Mucosa of rectum (tissue), 2 donors: Measurements from ENCODE around the gene PRDM5.

Experiments
- H3K27ac ChIP-seq, 2 donors: one replicate each; pipeline ENCODE4 v1.7.0; 2013; ENCODE audit warnings: inconsistent platforms in 2 of 2, low read depth in 2 of 2, low read length in 2 of 2
- H3K27me3 ChIP-seq, 2 donors: one replicate each; pipeline ENCODE4 v1.7.0; 2013; ENCODE audit warnings: low read length in 2 of 2; ENCODE audit not compliant: control insufficient read depth in 2 of 2, insufficient read depth in 2 of 2
- H3K36me3 ChIP-seq, 2 donors: one replicate each; pipeline ENCODE4 v1.7.0; 2013; ENCODE audit warnings: low read length in 2 of 2; ENCODE audit not compliant: control insufficient read depth in 2 of 2, insufficient read depth in 2 of 2
- H3K4me1 ChIP-seq, 2 donors: one replicate each; pipeline ENCODE4 v1.7.0; 2013; ENCODE audit warnings: low read length in 2 of 2, mild to moderate bottlenecking in 1 of 2; ENCODE audit not compliant: control insufficient read depth in 2 of 2, insufficient read depth in 2 of 2
- H3K4me3 ChIP-seq, 2 donors: one replicate each; pipeline ENCODE4 v1.7.0; 2013; ENCODE audit warnings: low read length in 2 of 2
- H3K9ac ChIP-seq, 2 donors: one replicate each; pipeline ENCODE4 v1.7.0; 2013; ENCODE audit warnings: low read length in 2 of 2, low read depth in 1 of 2, mild to moderate bottlenecking in 1 of 2
- H3K9me3 ChIP-seq, 2 donors: one replicate each; pipeline ENCODE4 v1.7.0; 2013; ENCODE audit warnings: low read length in 2 of 2; ENCODE audit not compliant: control insufficient read depth in 2 of 2
- donor health status: healthy.
- donor health status: Normal muscosa, but diverticular disease.

The PRDM5 gene

GRCh38 chr4:120843849-120844527 is 78.5 kb downstream of the PRDM5 start:
- H3K4me1 ChIP-seq = peaks cover 0 to 5% of the 10 kb centered on the region in 2 donors
- no peak overlapping the region for H3K9ac ChIP-seq
- H3K9me3 ChIP-seq = no peaks in the 10 kb centered on the region
- H3K4me3 ChIP-seq = no peak overlapping the region
- no peak overlapping the region for H3K27ac ChIP-seq
- H3K36me3 ChIP-seq = no peaks in the 10 kb centered on the region
- no peaks in the 10 kb centered on the region for H3K27me3 ChIP-seq

GRCh38 chr4:120842031-120842430 is 80.5 kb downstream of the PRDM5 start:
- Histone ChIP-seq H3K9ac (no peak overlapping the region), H3K4me1 (peaks cover 0 to 5% of the 10 kb centered on the region in 2 donors), H3K36me3 (no peaks in the 10 kb centered on the region), H3K27me3 (no peaks in the 10 kb centered on the region), H3K9me3 (no peaks in the 10 kb centered on the region), H3K4me3 (no peak overlapping the region), H3K27ac (no peak overlapping the region)

GRCh38 chr4:120841580-120841979 is 80.9 kb downstream of the PRDM5 start:
- Histone ChIP-seq H3K4me3 (no peak overlapping the region), H3K27me3 (no peaks in the 10 kb centered on the region), H3K9me3 (no peaks in the 10 kb centered on the region), H3K9ac (no peak overlapping the region), H3K4me1 (peaks cover 0 to 5% of the 10 kb centered on the region in 2 donors), H3K27ac (no peak overlapping the region), H3K36me3 (no peaks in the 10 kb centered on the region)

- Histone ChIP-seq H3K9ac (no peak overlapping the region), H3K9me3 (no peaks in the 10 kb centered on the region), H3K27me3 (no peaks in the 10 kb centered on the region), H3K27ac (no peak overlapping the region), H3K4me3 (no peak overlapping the region), H3K36me3 (no peaks in the 10 kb centered on the region), H3K4me1 (peaks cover 0 to 5% of the 10 kb centered on the region in 2 donors)
Observed at GRCh38 chr4:120839974-120840751, 82.4 kb downstream of the PRDM5 start.

GRCh38 chr4:120839334-120839973 is 83.1 kb downstream of the PRDM5 start:
- H3K27me3 ChIP-seq = no peaks in the 10 kb centered on the region
- H3K27ac ChIP-seq = no peak overlapping the region
- no peak overlapping the region for H3K4me3 ChIP-seq
- H3K36me3 ChIP-seq = no peaks in the 10 kb centered on the region
- H3K9me3 ChIP-seq = no peaks in the 10 kb centered on the region
- peaks cover 0 to 3% of the 10 kb centered on the region in 2 donors for H3K4me1 ChIP-seq
- H3K9ac ChIP-seq = no peak overlapping the region

GRCh38 chr4:120838784-120839183 is 83.7 kb downstream of the PRDM5 start:
- Histone ChIP-seq H3K9me3 (peaks cover 3 to 4% of the 10 kb centered on the region in 2 donors), H3K27me3 (no peaks in the 10 kb centered on the region), H3K27ac (no peak overlapping the region), H3K9ac (no peak overlapping the region), H3K4me3 (no peak overlapping the region), H3K4me1 (no peaks in the 10 kb centered on the region), H3K36me3 (no peaks in the 10 kb centered on the region)

GRCh38 chr4:120837656-120838055 is 84.9 kb downstream of the PRDM5 start:
- Histone ChIP-seq H3K9me3 (peaks cover 3 to 4% of the 10 kb centered on the region in 2 donors), H3K9ac (no peak overlapping the region), H3K4me3 (no peak overlapping the region), H3K27ac (no peak overlapping the region), H3K36me3 (no peaks in the 10 kb centered on the region), H3K27me3 (no peaks in the 10 kb centered on the region), H3K4me1 (no peaks in the 10 kb centered on the region)

- Histone ChIP-seq H3K36me3 (no peaks in the 10 kb centered on the region), H3K27me3 (no peaks in the 10 kb centered on the region), H3K4me3 (no peak overlapping the region), H3K27ac (no peak overlapping the region), H3K4me1 (no peaks in the 10 kb centered on the region), H3K9me3 (peaks cover 3 to 4% of the 10 kb centered on the region in 2 donors), H3K9ac (no peak overlapping the region)
Observed at GRCh38 chr4:120835342-120835741, 87.2 kb downstream of the PRDM5 start.

- Histone ChIP-seq H3K4me3 (no peak overlapping the region), H3K36me3 (no peaks in the 10 kb centered on the region), H3K4me1 (no peaks in the 10 kb centered on the region), H3K9ac (no peak overlapping the region), H3K27me3 (no peaks in the 10 kb centered on the region), H3K9me3 (peaks cover 3 to 4% of the 10 kb centered on the region in 2 donors), H3K27ac (no peak overlapping the region)
Observed at GRCh38 chr4:120830204-120830603, 92.3 kb downstream of the PRDM5 start.
